H9 (cell line): ENCODE data around the gene IL1R2. TPM values are rescaled to one million over a fixed set of nuclear protein-coding genes. Genes with fewer than 3 reads are reported as not detected.

Source experiments
- DNase-seq: peaks from one replicate; pipeline ENCODE4 v3.0.0-alpha.2; 2017
- H2AFZ ChIP-seq: one replicate; pipeline ENCODE4 v1.6.1; 2013; ENCODE audit warnings: mild to moderate bottlenecking, low read length, control low read depth, moderate library complexity
- H2AK5ac ChIP-seq: 2 replicates; pipeline ENCODE4 v1.6.1; 2013; ENCODE audit warnings: low read length, control low read depth, mixed read lengths; ENCODE audit not compliant: insufficient read length
- H2BK120ac ChIP-seq: one replicate; pipeline ENCODE4 v1.6.1; 2013; ENCODE audit warnings: low read depth, mild to moderate bottlenecking, low read length, control low read depth, inconsistent platforms; ENCODE audit not compliant: poor library complexity, severe bottlenecking
- H2BK12ac ChIP-seq: 2 replicates; pipeline ENCODE4 v1.6.1; 2013; ENCODE audit warnings: low read length, control low read depth, mixed read lengths, low read depth; ENCODE audit not compliant: insufficient read length
- H2BK15ac ChIP-seq: 2 replicates; pipeline ENCODE4 v1.6.1; 2013; ENCODE audit warnings: low read depth, low read length, control low read depth
- H2BK20ac ChIP-seq: one replicate; pipeline ENCODE4 v1.6.1; 2013; ENCODE audit warnings: low read depth, mild to moderate bottlenecking, low read length, control low read depth, inconsistent platforms; ENCODE audit not compliant: poor library complexity, severe bottlenecking
- H2BK5ac ChIP-seq: 2 replicates; pipeline ENCODE4 v1.6.1; 2013; ENCODE audit warnings: low read length, control low read depth, mixed read lengths; ENCODE audit not compliant: insufficient read length
- H3K14ac ChIP-seq: 2 replicates; pipeline ENCODE4 v1.6.1; 2013; ENCODE audit warnings: low read length, control low read depth; ENCODE audit not compliant: insufficient read depth
- H3K18ac ChIP-seq: 2 replicates; pipeline ENCODE4 v1.6.1; 2013; ENCODE audit warnings: low read depth, mild to moderate bottlenecking, mixed read lengths, low read length, control low read depth; ENCODE audit not compliant: insufficient read length
- H3K23ac ChIP-seq: 2 replicates; pipeline ENCODE4 v1.6.1; 2013; ENCODE audit warnings: low read length, control low read depth, mixed read lengths, low read depth; ENCODE audit not compliant: insufficient read length
- H3K23me2 ChIP-seq: 2 replicates; pipeline ENCODE4 v1.6.1; 2013; ENCODE audit warnings: low read depth, mild to moderate bottlenecking, mixed read lengths, low read length, control low read depth; ENCODE audit not compliant: insufficient read length, poor library complexity, severe bottlenecking
- H3K27ac ChIP-seq: 2 replicates; pipeline ENCODE4 v1.5.1; 2013; ENCODE audit warnings: low read length, control low read depth, mixed read lengths, low read depth; ENCODE audit not compliant: insufficient read length
- H3K27me3 ChIP-seq: 2 replicates; pipeline ENCODE4 v1.6.1; 2013; ENCODE audit warnings: low read length, control low read depth, inconsistent platforms; ENCODE audit not compliant: insufficient read depth
- H3K4ac ChIP-seq: 2 replicates; pipeline ENCODE4 v1.6.1; 2013; ENCODE audit warnings: low read depth, mild to moderate bottlenecking, control low read depth, inconsistent platforms, low read length, moderate library complexity
- H3K4me1 ChIP-seq: 2 replicates; pipeline ENCODE4 v1.6.1; 2013; ENCODE audit warnings: low read length, control low read depth, inconsistent platforms; ENCODE audit not compliant: insufficient read depth
- H3K4me2 ChIP-seq: 2 replicates; pipeline ENCODE4 v1.6.1; 2013; ENCODE audit warnings: low read length, control low read depth, mixed read lengths; ENCODE audit not compliant: insufficient read length, insufficient read depth
- H3K56ac ChIP-seq: 2 replicates; pipeline ENCODE4 v1.6.1; 2013; ENCODE audit warnings: low read depth, mild to moderate bottlenecking, mixed read lengths, low read length, control low read depth; ENCODE audit not compliant: insufficient read length
- H3K79me1 ChIP-seq: 2 replicates; pipeline ENCODE4 v1.6.1; 2013; ENCODE audit warnings: low read depth, mild to moderate bottlenecking, moderate library complexity, low read length, control low read depth, inconsistent platforms; ENCODE audit not compliant: insufficient read depth, poor library complexity, severe bottlenecking
- H3K79me2 ChIP-seq: 2 replicates; pipeline ENCODE4 v1.6.1; 2013; ENCODE audit warnings: low read length, control low read depth, inconsistent platforms; ENCODE audit not compliant: insufficient read depth
- H3K9ac ChIP-seq: 2 replicates; pipeline ENCODE4 v1.6.1; 2013; ENCODE audit warnings: low read length, control low read depth, mixed read lengths; ENCODE audit not compliant: insufficient read length; ENCODE audit errors: extremely low read depth
- H3K9me3 ChIP-seq: one replicate; pipeline ENCODE4 v1.6.1; 2013; ENCODE audit warnings: low read depth, low read length, inconsistent platforms; ENCODE audit not compliant: control insufficient read depth
- H3T11ph ChIP-seq: one replicate; pipeline ENCODE4 v1.6.1; 2013; ENCODE audit warnings: mild to moderate bottlenecking, low read length, control low read depth, inconsistent platforms
- H4K20me1 ChIP-seq: one replicate; pipeline ENCODE4 v1.6.1; 2013; ENCODE audit not compliant: control insufficient read depth, insufficient read length, insufficient read depth
- H4K5ac ChIP-seq: 2 replicates; pipeline ENCODE4 v1.6.1; 2013; ENCODE audit warnings: low read depth, mild to moderate bottlenecking, mixed read lengths, low read length, control low read depth; ENCODE audit not compliant: insufficient read length
- H4K8ac ChIP-seq: replicated peaks from 2 replicates; pipeline ENCODE4 v1.6.1; 2013; ENCODE audit warnings: low read length, control low read depth, mixed read lengths, low read depth; ENCODE audit not compliant: insufficient read length
- H4K91ac ChIP-seq: 2 replicates; pipeline ENCODE4 v1.6.1; 2013; ENCODE audit warnings: low read depth, mild to moderate bottlenecking, moderate library complexity, mixed read lengths, low read length, control low read depth; ENCODE audit not compliant: insufficient read length
- H3K27ac Mint-ChIP-seq, 3 experiments: 2 replicates in 2 of 3; 3 replicates in 1 of 3; pipeline ENCODE4 v1.8.0; 2020 to 2021; ENCODE audit warnings: mixed read lengths in 3 of 3, mild to moderate bottlenecking in 1 of 3, moderate library complexity in 1 of 3
- H3K27me3 Mint-ChIP-seq: 2 replicates; pipeline ENCODE4 v1.8.0; 2021; ENCODE audit warnings: low read depth, mild to moderate bottlenecking, moderate library complexity, mixed read lengths
- H3K36me3 Mint-ChIP-seq, 3 experiments: 2 replicates in 2 of 3; 3 replicates in 1 of 3; pipeline ENCODE4 v1.8.0; 2020 to 2021; ENCODE audit warnings: low read depth in 3 of 3, mixed read lengths in 3 of 3; ENCODE audit not compliant: insufficient read depth in 1 of 3
- H3K4me1 Mint-ChIP-seq, 2 experiments: 2 replicates each; pipeline ENCODE4 v1.8.0; 2020; ENCODE audit warnings: mixed read lengths in 2 of 2
- H3K4me3 Mint-ChIP-seq, 2 experiments: 2 replicates in 1 of 2; 3 replicates in 1 of 2; pipeline ENCODE4 v1.8.0; 2020 to 2021; ENCODE audit warnings: mild to moderate bottlenecking in 2 of 2, mixed read lengths in 2 of 2, moderate library complexity in 1 of 2
- H3K9me3 Mint-ChIP-seq, 2 experiments: 2 replicates in 1 of 2; 3 replicates in 1 of 2; pipeline ENCODE4 v1.8.0; 2020; ENCODE audit warnings: mild to moderate bottlenecking in 2 of 2, mixed read lengths in 2 of 2, moderate library complexity in 1 of 2
- CTCF ChIP-seq: fragments of 200-600 bp; sonication (generic); conservative IDR thresholded peaks from 3 replicates; pipeline ENCODE4 v1.8.0; 2021; ENCODE audit warnings: antibody characterized with exemption, mild to moderate bottlenecking
- WGBS: extraction: QIAGEN DNeasy Blood & Tissue Kit; methylation state at CpG from one replicate; pipeline ENCODE4 v1.1.7; 2013; ENCODE audit warnings: missing lambda C conversion rate, low lambda C conversion rate, mixed read lengths; ENCODE audit not compliant: insufficient read length; ENCODE audit errors: extremely low coverage; 5-methylcytosine and 5-hydroxymethylcytosine counted together
- total RNA-seq: library from RNA; stranded (reverse); gene quantifications from 2 replicates; pipeline ENCODE4 v1.2.1, GENCODE V29; 2021

The IL1R2 gene
- total RNA-seq, 1 experiment from 2014 or later, result not detected

GRCh38 chr2:102049756-102050443 lies 58.1 kb downstream of the IL1R2 start:
- Mint-ChIP-seq H3K27me3 (no peaks in the 10 kb centered on the region; the same call in 1 of the 2 replicates), H3K4me3 (no peak overlapping the region), H3K36me3 (no peaks in the 10 kb centered on the region; a peak in 1 of 7 replicates), H3K4me1 (peaks cover 0 to 11% of the 10 kb centered on the region in 2 experiments; a peak in 3 of 4 replicates), H3K9me3 (peaks cover 2 to 4% of the 10 kb centered on the region in 2 experiments; a peak in 2 of 5 replicates), H3K27ac (no peak overlapping the region)
- Histone ChIP-seq H3K14ac (no peak overlapping the region), H3K4ac (no peak overlapping the region), H3K79me2 (no peaks in the 10 kb centered on the region), H3K23me2 (no peaks in the 10 kb centered on the region), H3K18ac (peak overlapping the region; percentile 42), H3K23ac (no peak overlapping the region), H2AK5ac (no peak overlapping the region), H3K27me3 (no peaks in the 10 kb centered on the region; the same call in 1 of the 2 replicates), H4K20me1 (no peaks in the 10 kb centered on the region), H3K9ac (no peak overlapping the region), H3K4me2 (no peak overlapping the region), H3K27ac (no peak overlapping the region), H2BK12ac (no peak overlapping the region), H3K4me1 (no peaks in the 10 kb centered on the region; the same call in 1 of the 2 replicates), H4K5ac (no peak overlapping the region), H2BK5ac (no peak overlapping the region), H4K8ac (no peak overlapping the region), H2BK20ac (no peak overlapping the region), H2BK15ac (no peak overlapping the region), H3T11ph (no peak overlapping the region), H2BK120ac (no peak overlapping the region), H4K91ac (no peak overlapping the region), H3K79me1 (no peaks in the 10 kb centered on the region), H2AFZ (no peak overlapping the region), H3K56ac (no peak overlapping the region), H3K9me3 (no peaks in the 10 kb centered on the region)
- DNase-seq, result no peak
- no peak for TF ChIP-seq CTCF
- WGBS, result no CpG with 5 or more reads among the region's 10 CpGs
